Measurements from ENCODE around the gene EIF3I.

The EIF3I gene

DNA sequence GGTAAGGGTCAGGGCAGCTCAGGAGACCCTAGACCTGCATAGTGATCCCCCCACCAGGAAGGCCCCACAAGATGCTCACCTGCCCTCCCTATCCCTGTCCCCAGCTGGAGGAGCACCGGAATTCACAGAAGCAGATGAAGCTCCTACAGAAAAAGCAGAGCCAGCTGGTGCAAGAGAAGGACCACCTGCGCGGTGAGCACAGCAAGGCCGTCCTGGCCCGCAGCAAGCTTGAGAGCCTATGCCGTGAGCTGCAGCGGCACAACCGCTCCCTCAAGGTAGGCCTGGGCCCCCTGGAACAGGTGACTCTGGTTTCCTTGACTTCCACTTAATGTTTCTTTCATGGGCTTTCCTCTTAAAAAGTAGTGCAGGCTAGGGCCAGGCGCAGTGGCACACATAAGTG is 34.4 kb upstream of the EIF3I start:
- no peak for TF ChIP-seq CTCF (IDR thresholded peaks at IDR 0.05; ENCODE audit: low read depth, low read length, missing control alignments)
- DNase-seq (ENCODE audit: low read depth) = no peak
- no peak overlapping the region for H3K4me3 ChIP-seq (ENCODE audit: low read depth, low read length)

DNA sequence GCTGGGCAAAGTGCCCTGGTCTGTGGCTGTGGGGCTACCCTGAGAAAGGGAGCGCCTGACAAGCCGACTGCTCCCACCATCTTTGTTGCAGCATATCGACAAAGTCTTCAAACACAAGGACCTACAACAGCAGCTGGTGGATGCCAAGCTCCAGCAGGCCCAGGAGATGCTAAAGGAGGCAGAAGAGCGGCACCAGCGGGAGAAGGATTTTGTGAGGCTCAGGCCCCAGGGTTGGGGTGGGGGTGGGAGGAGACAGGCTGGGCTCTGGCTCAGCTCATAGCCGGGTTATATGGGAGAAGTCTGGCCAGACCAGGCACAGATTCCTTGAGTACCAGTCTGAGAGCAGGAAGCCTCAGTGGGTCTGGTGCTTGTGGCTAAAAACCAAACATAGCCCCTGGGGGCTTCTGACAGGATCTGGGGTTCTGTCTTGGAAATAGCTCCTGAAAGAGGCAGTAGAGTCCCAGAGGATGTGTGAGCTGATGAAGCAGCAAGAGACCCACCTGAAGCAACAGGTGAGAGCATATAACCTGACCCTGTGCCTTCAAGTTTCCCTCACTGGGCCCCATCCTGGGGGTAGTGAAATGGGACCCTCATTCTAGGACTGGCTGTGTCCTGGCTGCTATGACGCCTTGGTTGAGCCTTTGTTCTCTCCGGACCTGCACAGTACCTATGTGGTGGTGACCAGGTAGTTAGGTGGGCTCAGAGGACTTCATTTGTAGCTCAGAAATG is 29.8 kb upstream of the EIF3I start:
- no peak for DNase-seq (ENCODE audit: low read depth)
- TF ChIP-seq CTCF (IDR thresholded peaks at IDR 0.05; ENCODE audit: low read depth, low read length, missing control alignments) = no peak
- no peak overlapping the region for H3K4me3 ChIP-seq (ENCODE audit: low read depth, low read length)

DNA sequence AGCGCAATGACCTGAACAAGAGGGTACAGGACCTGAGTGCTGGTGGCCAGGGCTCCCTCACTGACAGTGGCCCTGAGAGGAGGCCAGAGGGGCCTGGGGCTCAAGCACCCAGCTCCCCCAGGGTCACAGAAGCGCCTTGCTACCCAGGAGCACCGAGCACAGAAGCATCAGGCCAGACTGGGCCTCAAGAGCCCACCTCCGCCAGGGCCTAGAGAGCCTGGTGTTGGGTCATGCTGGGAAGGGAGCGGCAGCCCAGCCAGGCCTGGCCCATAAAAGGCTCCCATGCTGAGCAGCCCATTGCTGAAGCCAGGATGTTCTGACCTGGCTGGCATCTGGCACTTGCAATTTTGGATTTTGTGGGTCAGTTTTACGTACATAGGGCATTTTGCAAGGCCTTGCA is 27.2 kb upstream of the EIF3I start:
- H3K4me3 ChIP-seq (ENCODE audit: low read depth, low read length) = no peak overlapping the region
- DNase-seq (ENCODE audit: low read depth) = no peak
- no peak for TF ChIP-seq CTCF (IDR thresholded peaks at IDR 0.05; ENCODE audit: low read depth, low read length, missing control alignments)

DNA sequence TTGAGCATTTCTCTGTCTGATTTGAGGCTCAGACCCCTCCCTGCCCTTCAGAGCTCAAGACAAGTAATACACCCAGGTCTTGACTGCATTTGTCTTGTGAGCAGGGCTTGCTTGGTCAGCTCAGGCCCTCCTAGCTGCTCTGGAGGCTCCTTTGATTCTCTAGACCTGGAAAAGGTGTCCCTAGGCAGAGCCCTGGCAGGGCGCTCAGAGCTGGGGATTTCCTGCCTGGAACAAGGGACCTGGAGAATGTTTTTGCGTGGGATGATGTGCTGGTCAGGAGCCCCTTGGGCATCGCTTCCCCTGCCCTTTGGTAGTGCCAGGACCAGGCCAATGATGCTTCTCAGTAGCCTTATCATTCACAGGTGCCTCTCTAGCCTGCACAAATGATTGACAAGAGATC is 26.7 kb upstream of the EIF3I start:
- no peak for DNase-seq (ENCODE audit: low read depth)

DNA sequence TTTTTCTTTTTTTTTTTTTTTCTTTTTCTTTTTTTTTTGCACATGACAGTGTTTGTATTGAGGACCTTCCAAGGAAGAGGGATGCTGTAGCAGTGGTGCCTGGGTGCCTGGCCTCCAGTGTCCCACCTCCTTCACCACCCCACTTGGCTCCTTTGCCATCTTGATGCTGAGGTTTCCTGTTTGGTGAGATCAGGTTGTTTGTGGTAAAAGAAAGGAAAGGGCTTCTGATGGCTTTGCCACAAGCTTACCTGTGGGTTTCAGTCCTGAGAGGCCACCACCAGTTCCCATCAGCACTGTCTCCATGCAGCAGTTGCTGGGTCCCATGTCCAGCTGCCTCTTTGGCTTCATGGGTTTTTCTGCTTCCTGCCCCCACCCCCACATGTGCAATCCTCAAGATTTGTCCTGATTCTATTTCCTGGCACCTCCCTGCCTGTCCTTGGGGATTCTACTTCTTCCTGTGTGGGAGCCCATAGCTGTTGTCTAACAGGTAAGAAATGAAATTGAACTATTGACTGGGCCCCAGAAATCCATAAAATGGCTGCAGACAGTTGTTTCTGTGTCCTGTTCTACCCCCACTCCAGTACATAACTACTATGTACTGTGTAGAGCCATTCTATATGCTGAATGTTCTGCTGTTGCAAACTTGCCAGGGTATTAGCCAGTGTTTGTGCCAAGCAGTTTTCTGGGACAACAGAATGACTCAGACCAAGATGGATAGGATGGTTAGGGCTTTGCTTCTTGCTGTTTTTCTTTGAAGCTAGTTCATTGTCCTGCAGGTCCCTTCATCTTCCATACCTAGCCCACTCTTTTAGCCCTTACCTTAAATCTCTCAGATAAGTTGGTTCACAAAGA is 26.0 kb upstream of the EIF3I start:
- TF ChIP-seq CTCF (IDR thresholded peaks at IDR 0.05; ENCODE audit: low read depth, low read length, missing control alignments) = no peak
- H3K4me3 ChIP-seq (ENCODE audit: low read depth, low read length) = no peak overlapping the region
- no peak for DNase-seq (ENCODE audit: low read depth)

More for the DNA sequence above, 26.7 kb upstream of the EIF3I start:
- no peak for TF ChIP-seq CTCF (IDR thresholded peaks at IDR 0.05; ENCODE audit: low read depth, low read length, missing control alignments)
- H3K4me3 ChIP-seq (ENCODE audit: low read depth, low read length) = no peak overlapping the region

DNA sequence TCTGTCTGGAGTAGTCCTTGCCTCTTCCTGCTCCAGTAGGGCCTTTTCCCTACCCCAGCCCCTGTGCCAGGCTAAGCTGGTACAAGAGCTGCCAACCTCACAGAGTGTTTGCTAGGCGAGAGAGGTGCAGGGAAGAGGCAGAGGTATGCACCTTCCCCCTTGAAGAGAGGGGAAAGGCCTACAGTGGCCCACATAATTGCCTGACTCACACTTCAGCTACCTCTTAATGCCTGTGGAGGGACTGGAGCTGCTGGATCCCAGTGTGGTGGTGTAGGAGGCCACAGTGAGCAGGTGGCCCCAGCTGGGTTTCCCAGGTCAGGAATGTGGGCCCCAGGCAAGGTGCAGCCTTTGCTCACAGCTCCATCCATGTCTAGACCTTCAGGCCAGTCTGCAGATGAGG is 25.1 kb upstream of the EIF3I start:
- no peak for TF ChIP-seq CTCF (IDR thresholded peaks at IDR 0.05; ENCODE audit: low read depth, low read length, missing control alignments)
- no peak for DNase-seq (ENCODE audit: low read depth)
- no peak overlapping the region for H3K4me3 ChIP-seq (ENCODE audit: low read depth, low read length)
